ENCODE data around the gene TNNT3. TPM values are rescaled to one million over a fixed set of nuclear protein-coding genes. Genes with fewer than 3 reads are reported as not detected.

Gene TNNT3
- total RNA-seq, 4 donors from 2014 or later, result 1.9 to 3.3 TPM; not detected in 2

DNA sequence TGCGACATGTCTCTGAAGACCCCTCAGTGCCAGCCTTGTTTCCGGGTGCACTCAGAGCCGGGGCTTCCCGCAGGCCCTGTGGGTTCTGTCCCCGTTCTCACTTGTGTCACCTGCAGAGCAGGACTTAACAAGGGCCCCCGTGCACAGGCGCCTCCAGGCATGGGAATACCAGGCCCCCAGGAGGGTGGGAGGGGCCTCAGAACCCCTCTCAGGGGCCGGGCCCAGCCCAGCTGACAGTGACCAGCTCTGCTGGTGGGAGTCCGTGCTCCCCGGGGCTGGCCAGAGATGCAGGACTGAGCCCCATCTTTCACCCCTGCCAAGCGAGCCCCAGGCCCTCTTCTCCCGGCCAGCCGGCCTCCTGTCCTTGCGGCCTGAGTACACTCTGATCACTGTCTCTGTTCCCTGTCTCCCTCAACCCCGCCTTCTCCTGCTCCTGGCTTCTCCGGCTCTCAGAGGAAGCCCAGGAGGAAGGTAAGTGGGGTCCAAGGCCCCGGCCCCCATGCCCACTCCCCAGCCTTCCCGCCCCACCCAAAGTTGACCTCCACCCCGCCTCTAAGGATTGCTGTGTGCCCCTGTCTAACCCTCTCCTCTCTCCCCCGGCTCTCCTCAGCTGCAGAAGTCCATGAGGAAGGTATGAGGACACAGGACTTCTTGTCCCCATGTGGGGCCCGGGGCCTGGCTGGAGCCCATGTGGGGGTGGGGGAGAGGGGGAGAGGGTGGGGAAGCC lies 5.3 kb downstream of the TNNT3 start:
- TF ChIP-seq POLR2A (IDR thresholded peaks at IDR 0.05), result no peak
- TF ChIP-seq, protein P1, sequence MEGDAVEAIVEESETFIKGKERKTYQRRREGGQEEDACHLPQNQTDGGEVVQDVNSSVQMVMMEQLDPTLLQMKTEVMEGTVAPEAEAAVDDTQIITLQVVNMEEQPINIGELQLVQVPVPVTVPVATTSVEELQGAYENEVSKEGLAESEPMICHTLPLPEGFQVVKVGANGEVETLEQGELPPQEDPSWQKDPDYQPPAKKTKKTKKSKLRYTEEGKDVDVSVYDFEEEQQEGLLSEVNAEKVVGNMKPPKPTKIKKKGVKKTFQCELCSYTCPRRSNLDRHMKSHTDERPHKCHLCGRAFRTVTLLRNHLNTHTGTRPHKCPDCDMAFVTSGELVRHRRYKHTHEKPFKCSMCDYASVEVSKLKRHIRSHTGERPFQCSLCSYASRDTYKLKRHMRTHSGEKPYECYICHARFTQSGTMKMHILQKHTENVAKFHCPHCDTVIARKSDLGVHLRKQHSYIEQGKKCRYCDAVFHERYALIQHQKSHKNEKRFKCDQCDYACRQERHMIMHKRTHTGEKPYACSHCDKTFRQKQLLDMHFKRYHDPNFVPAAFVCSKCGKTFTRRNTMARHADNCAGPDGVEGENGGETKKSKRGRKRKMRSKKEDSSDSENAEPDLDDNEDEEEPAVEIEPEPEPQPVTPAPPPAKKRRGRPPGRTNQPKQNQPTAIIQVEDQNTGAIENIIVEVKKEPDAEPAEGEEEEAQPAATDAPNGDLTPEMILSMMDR (IDR thresholded peaks at IDR 0.05), result no peak
- TF ChIP-seq POLR2AphosphoS5 (IDR thresholded peaks at IDR 0.05), result no peak
- no peak for TF ChIP-seq EP300 (IDR thresholded peaks at IDR 0.05; ENCODE audit: low read depth)
- H3K27me3 ChIP-seq, result no peaks in the 10 kb centered on the region
- H3K4me3 ChIP-seq, result no peak overlapping the region

DNA sequence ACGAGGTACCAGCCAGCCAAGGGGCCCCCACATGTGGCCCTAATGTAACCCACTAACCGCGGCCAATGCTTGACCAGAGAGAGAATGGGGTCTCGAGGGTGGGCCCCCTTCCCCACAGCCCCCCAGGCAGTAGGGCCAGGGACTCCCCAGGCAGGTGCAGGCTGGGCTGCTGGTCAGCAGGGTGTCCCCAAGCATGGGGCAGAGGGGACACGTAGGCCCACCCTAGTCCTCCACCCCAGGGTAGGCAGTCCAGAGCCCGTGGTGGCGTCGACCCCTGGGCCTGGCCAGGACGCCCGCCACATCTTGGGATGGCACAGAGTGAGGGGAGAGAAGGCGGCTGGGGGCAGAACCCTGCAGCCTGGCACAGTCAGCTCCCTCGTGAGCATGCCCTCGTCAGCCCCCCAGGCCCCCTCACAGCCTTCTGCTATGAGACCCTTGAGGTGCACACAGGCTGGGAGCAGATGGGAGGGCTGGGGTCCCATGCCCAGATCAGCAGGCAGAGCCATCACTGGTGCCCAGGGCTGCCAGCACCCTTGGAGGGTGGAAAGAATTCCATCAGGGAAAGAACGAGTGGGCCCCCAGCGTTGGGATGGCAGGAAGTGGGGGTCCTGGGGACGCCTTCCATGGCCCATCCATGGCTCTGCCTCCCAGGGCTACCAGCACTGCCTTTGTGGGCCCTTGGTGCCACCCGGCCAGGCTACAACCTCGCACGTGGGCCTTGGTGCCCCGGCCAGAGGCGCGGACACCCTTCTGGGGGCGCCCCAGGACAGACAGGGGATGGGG lies 6.1 kb downstream of the TNNT3 start:
- no peaks in the 10 kb centered on the region for H3K4me1 ChIP-seq
- intact Hi-C loops (cut with DNase I; ENCODE audit: low total_unique reads), result no loop called here
- DNase-seq, result no peak
- WGBS, 2 donors (ENCODE audit: low coverage in 1 of 2), result 86% methylated on average over 20 of the region's 23 CpGs; no CpG with 5 or more reads in 1 of the 2 donors
- no peaks in the 10 kb centered on the region for H3K9me3 ChIP-seq
- no peak overlapping the region for H3K27ac ChIP-seq
- H3K4me3 ChIP-seq, result no peak overlapping the region
- no peaks in the 10 kb centered on the region for H3K36me3 ChIP-seq
- H3K27me3 ChIP-seq, result no peaks in the 10 kb centered on the region
- TF ChIP-seq EP300 (IDR thresholded peaks at IDR 0.05; ENCODE audit: low read depth) (no peak), POLR2AphosphoS5 (IDR thresholded peaks at IDR 0.05) (no peak), POLR2A (IDR thresholded peaks at IDR 0.05) (no peak)
- TF ChIP-seq, protein P1 (IDR thresholded peaks at IDR 0.05), result no peak
- in situ Hi-C loops (cut with MboI; ENCODE audit: low pct_ligation_motif_present in 1 of 4, low pct_unique_long_range_greater_than_20kb in 1 of 4, low sequenced_read_pairs in 3 of 4), result no loop called here

More for the DNA sequence above, 5.3 kb downstream of the TNNT3 start:
- H3K27ac ChIP-seq, result no peak overlapping the region
- H3K36me3 ChIP-seq, result no peaks in the 10 kb centered on the region
- in situ Hi-C loops (cut with MboI; ENCODE audit: low pct_ligation_motif_present in 1 of 4, low pct_unique_long_range_greater_than_20kb in 1 of 4, low sequenced_read_pairs in 3 of 4), result no loop called here
- H3K9me3 ChIP-seq, result no peaks in the 10 kb centered on the region
- intact Hi-C loops (cut with DNase I; ENCODE audit: low total_unique reads), result no loop called here
- DNase-seq, result no peak
- 78 to 82% methylated on average over 3 to 20 of the region's 21 CpGs for WGBS, 2 donors (ENCODE audit: low coverage in 1 of 2)
- no peaks in the 10 kb centered on the region for H3K4me1 ChIP-seq

- DNase-seq, result no peak
- Histone ChIP-seq H3K27ac (no peak overlapping the region), H3K4me3 (no peak overlapping the region), H3K9me3 (no peaks in the 10 kb centered on the region), H3K36me3 (no peaks in the 10 kb centered on the region), H3K4me1 (no peaks in the 10 kb centered on the region), H3K27me3 (no peaks in the 10 kb centered on the region)
- intact Hi-C loops (cut with DNase I; ENCODE audit: low total_unique reads), result no loop called here
- 83 to 100% methylated on average over 5 to 41 of the region's 41 CpGs for WGBS, 2 donors (ENCODE audit: low coverage in 1 of 2)
- no peak for TF ChIP-seq POLR2AphosphoS5 (IDR thresholded peaks at IDR 0.05)
- no peak for TF ChIP-seq POLR2A (IDR thresholded peaks at IDR 0.05)
- in situ Hi-C loops (cut with MboI; ENCODE audit: low pct_ligation_motif_present in 1 of 4, low pct_unique_long_range_greater_than_20kb in 1 of 4, low sequenced_read_pairs in 3 of 4), result no loop called here
Measured at GRCh38 chr11:1926156-1927025, 6.9 kb downstream of the TNNT3 start.

DNA sequence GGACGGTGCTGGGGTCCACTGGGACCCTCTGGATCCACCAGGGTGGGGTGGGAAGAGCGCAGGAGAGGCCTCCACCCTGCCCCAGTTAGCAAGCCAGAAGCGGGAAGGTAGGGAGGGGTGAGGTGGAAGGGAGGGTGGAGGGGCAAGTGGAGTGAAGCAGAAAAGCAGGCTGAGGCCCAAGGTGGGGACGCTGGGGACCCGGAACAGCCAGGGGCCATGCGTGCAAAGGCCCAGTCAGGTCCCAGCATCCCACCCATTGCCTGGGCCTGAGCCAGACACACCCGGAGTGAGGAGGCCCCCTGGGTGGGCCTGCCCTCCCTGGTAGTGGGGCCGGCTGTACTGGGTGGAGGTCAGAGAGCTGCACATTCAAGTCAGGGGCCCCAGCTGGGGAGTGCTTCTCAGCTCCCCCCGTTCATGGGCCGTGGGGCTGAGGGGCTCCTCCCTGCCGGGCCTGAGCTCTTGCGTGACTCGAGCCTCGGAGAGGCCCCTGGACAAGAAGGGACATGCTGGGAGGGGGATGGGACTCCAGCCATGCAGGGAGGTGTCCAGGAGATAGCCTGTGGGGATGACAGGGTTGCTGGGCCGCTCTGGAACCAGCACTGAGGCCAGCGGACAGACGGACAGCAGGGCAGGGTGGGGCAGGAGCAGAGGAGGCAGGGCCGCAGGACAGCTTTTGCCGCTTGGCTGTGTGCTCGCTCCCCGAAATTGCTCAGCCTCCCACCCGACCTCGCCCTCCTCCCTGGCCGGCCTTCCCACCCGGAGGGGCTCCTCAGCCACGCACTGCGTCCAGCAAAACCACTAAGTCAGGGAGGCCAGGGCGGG lies 7.7 kb downstream of the TNNT3 start:
- no peaks in the 10 kb centered on the region for H3K9me3 ChIP-seq
- H3K27ac ChIP-seq, result no peak overlapping the region
- H3K27me3 ChIP-seq, result no peaks in the 10 kb centered on the region
- WGBS, 2 donors (ENCODE audit: low coverage in 1 of 2), result 50 to 71% methylated on average over 2 to 23 of the region's 28 CpGs
- H3K4me1 ChIP-seq, result no peaks in the 10 kb centered on the region
- no peaks in the 10 kb centered on the region for H3K36me3 ChIP-seq
- TF ChIP-seq POLR2A (IDR thresholded peaks at IDR 0.05) (no peak), EP300 (IDR thresholded peaks at IDR 0.05; ENCODE audit: low read depth) (no peak), POLR2AphosphoS5 (IDR thresholded peaks at IDR 0.05) (no peak)
- TF ChIP-seq, protein P1 (IDR thresholded peaks at IDR 0.05), result no peak
- in situ Hi-C loops (cut with MboI; ENCODE audit: low pct_ligation_motif_present in 1 of 4, low pct_unique_long_range_greater_than_20kb in 1 of 4, low sequenced_read_pairs in 3 of 4), result no loop called here
- no peak overlapping the region for H3K4me3 ChIP-seq
- intact Hi-C loops (cut with DNase I; ENCODE audit: low total_unique reads), result no loop called here
- no peak for DNase-seq
